Ishikawa (cell line): ENCODE measurements around the gene ENOSF1.

Experiments used
- CEBPB ChIP-seq: IDR thresholded peaks from 2 replicates; pipeline ENCODE4 v1.6.1; 2012
- EP300 ChIP-seq: IDR thresholded peaks from 2 replicates; pipeline ENCODE4 v1.6.1; 2012; ENCODE audit warnings: borderline replicate concordance
- FOXM1 ChIP-seq: IDR thresholded peaks from 2 replicates; pipeline ENCODE4 v1.6.1; 2012; ENCODE audit warnings: low read depth, borderline replicate concordance
- REST ChIP-seq: IDR thresholded peaks from 2 replicates; pipeline ENCODE4 v1.6.1; 2012; ENCODE audit warnings: low read depth, mild to moderate bottlenecking
- TAF1 ChIP-seq: IDR thresholded peaks from 2 replicates; pipeline ENCODE4 v1.6.1; 2012; ENCODE audit warnings: low read depth, mild to moderate bottlenecking
- TCF12 ChIP-seq: IDR thresholded peaks from 2 replicates; pipeline ENCODE4 v1.6.1; 2012; ENCODE audit warnings: low read depth
- TEAD4 ChIP-seq: IDR thresholded peaks from 2 replicates; pipeline ENCODE4 v1.6.1; 2012
- USF1 ChIP-seq: IDR thresholded peaks from 2 replicates; pipeline ENCODE4 v1.6.1; 2012
- YY1 ChIP-seq: IDR thresholded peaks from 2 replicates; pipeline ENCODE4 v1.6.1; 2012; ENCODE audit warnings: low read depth

DNA sequence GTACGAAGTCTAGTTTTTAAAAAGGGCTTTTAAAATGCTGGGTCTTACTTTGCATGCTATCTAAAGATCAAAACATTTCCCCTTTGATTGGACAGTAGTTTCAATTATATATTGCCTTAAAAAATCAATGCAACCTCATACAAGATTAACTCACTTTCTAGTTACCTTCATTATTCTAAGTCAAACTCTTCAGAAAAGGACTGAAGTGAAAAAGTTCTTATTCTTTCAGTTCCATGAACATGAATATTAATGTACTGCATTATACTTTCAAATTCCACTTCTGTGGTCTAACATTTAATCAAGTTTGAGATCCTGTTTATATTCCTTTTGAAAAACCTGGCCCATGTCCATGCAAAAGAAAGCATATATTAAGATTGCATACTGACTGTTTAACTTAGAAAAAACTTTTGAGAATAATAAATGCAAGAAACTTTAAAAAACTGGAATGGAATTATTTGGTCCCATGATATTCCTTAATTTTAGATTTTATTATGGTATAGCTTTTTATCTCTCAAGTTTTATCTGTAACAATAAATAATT, 11.2 kb upstream of the ENOSF1 start:
- TF ChIP-seq TEAD4 (no peak), EP300 (no peak), TCF12 (no peak), CEBPB (no peak), TAF1 (no peak), FOXM1 (no peak), USF1 (no peak), YY1 (no peak), REST (no peak)
